Lung (tissue), 12 donors: ENCODE data around the gene GRIK3. TPM values are rescaled to one million over a fixed set of nuclear protein-coding genes. Genes with fewer than 3 reads are reported as not detected.

Source experiments
- ATAC-seq: fragments of 200-7000 bp; cut with Tn5 transposase; one replicate; pipeline ENCODE4 v1.9.1; 2020; ENCODE audit warnings: moderate number of reproducible peaks; ENCODE audit not compliant: insufficient read depth, low FRiP score
- DNase-seq, 3 donors: peaks; one replicate each; pipeline ENCODE4 v3.0.0-alpha.2; 2013 to 2017
- H3K27ac ChIP-seq, 2 donors: one replicate each; pipeline ENCODE4 v1.5.1; 2013; ENCODE audit warnings: mild to moderate bottlenecking in 2 of 2, moderate library complexity in 2 of 2, control low read depth in 1 of 2, inconsistent platforms in 1 of 2, low read depth in 1 of 2, low read length in 1 of 2
- H3K27me3 ChIP-seq, 3 donors: one replicate each; pipeline ENCODE4 v1.5.1; 2013; ENCODE audit warnings: low read length in 2 of 3; ENCODE audit not compliant: control insufficient read depth in 3 of 3, insufficient read depth in 3 of 3
- H3K36me3 ChIP-seq, 4 donors: one replicate each; pipeline ENCODE4 v1.5.1; 2013; ENCODE audit warnings: low read length in 4 of 4, mild to moderate bottlenecking in 1 of 4, moderate library complexity in 1 of 4; ENCODE audit not compliant: control insufficient read depth in 4 of 4, insufficient read depth in 4 of 4
- H3K4me1 ChIP-seq, 5 donors: one replicate each; pipeline ENCODE4 v1.5.1; 2013; ENCODE audit warnings: low read length in 5 of 5, mild to moderate bottlenecking in 2 of 5, moderate library complexity in 1 of 5; ENCODE audit not compliant: control insufficient read depth in 5 of 5, insufficient read depth in 5 of 5
- H3K4me3 ChIP-seq: one replicate; pipeline ENCODE4 v1.5.1; 2013; ENCODE audit warnings: mild to moderate bottlenecking, control low read depth, moderate library complexity
- H3K9ac ChIP-seq, 2 donors: one replicate each; pipeline ENCODE4 v1.5.1; 2013; ENCODE audit warnings: low read length in 2 of 2, control low read depth in 1 of 2; ENCODE audit not compliant: insufficient read depth in 1 of 2
- H3K9me3 ChIP-seq, 4 donors: one replicate each; pipeline ENCODE4 v1.5.1; 2013; ENCODE audit warnings: low read length in 3 of 4, mild to moderate bottlenecking in 1 of 4, moderate library complexity in 1 of 4; ENCODE audit not compliant: control insufficient read depth in 4 of 4, insufficient read depth in 3 of 4
- WGBS, 2 donors: extraction: QIAGEN DNeasy Blood & Tissue Kit; methylation state at CpG; one replicate each; pipeline ENCODE4 v1.1.7; 2013; 5-methylcytosine and 5-hydroxymethylcytosine counted together
- polyA plus RNA-seq, 2 donors: library from polyadenylated mRNA; stranded (reverse); fragments of 200-250 nt; gene quantifications; one replicate each; pipeline ENCODE4 v1.2.1, GENCODE V29; 2013
- total RNA-seq, 2 donors: library from RNA; depleted of rRNA in 1 of 2; stranded (reverse); fragments of >200 nt in 1 of 2; gene quantifications; one replicate each; pipeline ENCODE4 v1.2.1, GENCODE V29; 2014 to 2021
- TF ChIP-seq, protein P1 (sequence below): IDR thresholded peaks from 2 replicates; pipeline ENCODE4 v1.5.1; 2012; ENCODE audit warnings: mild to moderate bottlenecking; ENCODE audit errors: control extremely low read depth, extremely low read depth
- donor health status: control.
- donor health status: control.
- donor health status: Bipolar disorder and iron deficiency.
- donor health status: healthy.
- donor health status: DM: yes; HTN: yes; CAD: no.

The GRIK3 gene
- total and polyA plus RNA-seq, 4 donors = 0.01 to 0.40 (median 0.07) TPM

DNA sequence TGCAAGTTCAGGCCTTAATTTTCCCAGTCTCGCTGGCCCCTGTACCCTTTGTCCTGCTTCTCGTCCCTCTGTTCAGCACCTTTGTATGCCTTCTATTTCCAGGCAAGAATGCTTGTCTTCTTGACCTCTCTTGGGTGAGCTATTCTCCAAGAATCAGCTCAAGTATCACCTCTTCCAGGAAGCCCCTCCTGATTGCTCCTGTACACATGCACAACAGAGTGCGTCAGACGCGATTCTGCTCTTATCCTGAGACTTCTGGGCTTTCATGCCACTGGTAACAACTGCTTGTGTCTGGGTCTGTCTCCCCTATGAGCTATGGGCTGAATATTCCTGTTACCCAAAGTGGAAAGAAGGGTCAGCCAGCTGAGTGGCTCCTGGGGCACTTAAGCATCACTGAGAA, 170.8 kb downstream of the GRIK3 start:
- Histone ChIP-seq H3K9ac (no peak overlapping the region), H3K4me1 (no peaks in the 10 kb centered on the region), H3K27me3 (peaks cover 0 to 7% (median 0%) of the 10 kb centered on the region in 3 donors), H3K4me3 (no peak overlapping the region), H3K9me3 (no peaks in the 10 kb centered on the region), H3K36me3 (no peaks in the 10 kb centered on the region), H3K27ac (no peak overlapping the region)
- TF ChIP-seq, protein P1, sequence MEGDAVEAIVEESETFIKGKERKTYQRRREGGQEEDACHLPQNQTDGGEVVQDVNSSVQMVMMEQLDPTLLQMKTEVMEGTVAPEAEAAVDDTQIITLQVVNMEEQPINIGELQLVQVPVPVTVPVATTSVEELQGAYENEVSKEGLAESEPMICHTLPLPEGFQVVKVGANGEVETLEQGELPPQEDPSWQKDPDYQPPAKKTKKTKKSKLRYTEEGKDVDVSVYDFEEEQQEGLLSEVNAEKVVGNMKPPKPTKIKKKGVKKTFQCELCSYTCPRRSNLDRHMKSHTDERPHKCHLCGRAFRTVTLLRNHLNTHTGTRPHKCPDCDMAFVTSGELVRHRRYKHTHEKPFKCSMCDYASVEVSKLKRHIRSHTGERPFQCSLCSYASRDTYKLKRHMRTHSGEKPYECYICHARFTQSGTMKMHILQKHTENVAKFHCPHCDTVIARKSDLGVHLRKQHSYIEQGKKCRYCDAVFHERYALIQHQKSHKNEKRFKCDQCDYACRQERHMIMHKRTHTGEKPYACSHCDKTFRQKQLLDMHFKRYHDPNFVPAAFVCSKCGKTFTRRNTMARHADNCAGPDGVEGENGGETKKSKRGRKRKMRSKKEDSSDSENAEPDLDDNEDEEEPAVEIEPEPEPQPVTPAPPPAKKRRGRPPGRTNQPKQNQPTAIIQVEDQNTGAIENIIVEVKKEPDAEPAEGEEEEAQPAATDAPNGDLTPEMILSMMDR = no peak
- 75 to 84% methylated on average over 5 of the region's 5 CpGs for WGBS, 2 donors
- DNase-seq (no peak), ATAC-seq (no peak)

- TF ChIP-seq, protein P1 = no peak
- no peaks in the 10 kb centered on the region for H3K4me1 ChIP-seq
- H3K27me3 ChIP-seq = peaks cover 0 to 7% (median 0%) of the 10 kb centered on the region in 3 donors
- no peak for DNase-seq
- H3K4me3 ChIP-seq = no peak overlapping the region
- H3K9ac ChIP-seq = no peak overlapping the region
- no peak overlapping the region for H3K27ac ChIP-seq
- WGBS, 2 donors = 50% methylated on average over 3 of the region's 3 CpGs
- H3K36me3 ChIP-seq = no peaks in the 10 kb centered on the region
- H3K9me3 ChIP-seq = no peaks in the 10 kb centered on the region
- ATAC-seq = no peak
Measured at GRCh38 chr1:36863061-36863460, 171.3 kb downstream of the GRIK3 start.

DNA sequence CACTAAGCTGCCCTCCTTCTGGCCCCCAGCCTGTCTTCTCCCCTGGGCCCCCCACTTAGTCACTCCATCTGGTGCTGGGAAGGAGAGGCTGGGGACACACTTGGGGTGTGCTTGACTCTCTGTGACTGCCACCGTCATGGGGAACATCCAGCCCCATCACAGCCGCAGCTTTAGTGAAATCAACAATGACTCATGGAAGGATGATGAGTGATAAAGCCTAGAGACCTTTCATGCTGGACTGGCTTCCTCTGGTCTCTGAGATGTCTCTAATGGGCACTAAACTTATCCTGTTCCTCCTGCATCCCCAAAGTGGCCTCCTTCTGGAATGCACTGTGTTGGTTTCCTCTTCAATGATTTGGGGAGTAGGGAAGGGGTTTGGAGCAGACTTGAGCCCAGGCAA, 172.9 kb downstream of the GRIK3 start:
- ATAC-seq (no peak), DNase-seq (no peak)
- no peak overlapping the region for H3K9ac ChIP-seq
- H3K27ac ChIP-seq = no peak overlapping the region
- no peaks in the 10 kb centered on the region for H3K4me1 ChIP-seq
- H3K36me3 ChIP-seq = no peaks in the 10 kb centered on the region
- H3K4me3 ChIP-seq = no peak overlapping the region
- no peaks in the 10 kb centered on the region for H3K9me3 ChIP-seq
- H3K27me3 ChIP-seq = peaks cover 0 to 11% (median 0%) of the 10 kb centered on the region in 3 donors
- 70 to 71% methylated on average over 2 of the region's 2 CpGs for WGBS, 2 donors
- TF ChIP-seq, protein P1 = no peak

GRCh38 chr1:36859926-36860325, 174.4 kb downstream of the GRIK3 start:
- Histone ChIP-seq H3K9ac (no peak overlapping the region), H3K27ac (no peak overlapping the region), H3K9me3 (no peaks in the 10 kb centered on the region), H3K4me1 (no peaks in the 10 kb centered on the region), H3K36me3 (no peaks in the 10 kb centered on the region), H3K4me3 (no peak overlapping the region), H3K27me3 (peaks cover 0 to 18% (median 0%) of the 10 kb centered on the region in 3 donors)
- TF ChIP-seq, protein P1 = no peak
- ATAC-seq (no peak), DNase-seq (no peak)
- whole genome bisulfite sequencing, 2 donors = 73 to 78% methylated on average over 10 of the region's 10 CpGs
